SU-DHL-6 (cell line): ENCODE results near the gene ZNF682.

Experiments
- EZH2phosphoT487 ChIP-seq: fragments of 200-600 bp; sonication (generic), shearing (Covaris generic); conservative IDR thresholded peaks from 2 replicates; pipeline ENCODE4 v1.6.1; 2018; ENCODE audit warnings: mild to moderate bottlenecking, antibody characterized with exemption, low read length, moderate library complexity, mixed read lengths
- TF ChIP-seq, protein P1 (sequence below): fragments of 200-600 bp; sonication (generic); IDR thresholded peaks from one replicate; pipeline ENCODE4 v1.5.1; 2017; ENCODE audit warnings: antibody characterized with exemption, mild to moderate bottlenecking, low read length, moderate library complexity; ENCODE audit not compliant: insufficient read depth, poor library complexity, severe bottlenecking

GRCh38 chr19:19956434-19957075 lies 82.8 kb downstream of the ZNF682 start:
- TF ChIP-seq, protein P1, sequence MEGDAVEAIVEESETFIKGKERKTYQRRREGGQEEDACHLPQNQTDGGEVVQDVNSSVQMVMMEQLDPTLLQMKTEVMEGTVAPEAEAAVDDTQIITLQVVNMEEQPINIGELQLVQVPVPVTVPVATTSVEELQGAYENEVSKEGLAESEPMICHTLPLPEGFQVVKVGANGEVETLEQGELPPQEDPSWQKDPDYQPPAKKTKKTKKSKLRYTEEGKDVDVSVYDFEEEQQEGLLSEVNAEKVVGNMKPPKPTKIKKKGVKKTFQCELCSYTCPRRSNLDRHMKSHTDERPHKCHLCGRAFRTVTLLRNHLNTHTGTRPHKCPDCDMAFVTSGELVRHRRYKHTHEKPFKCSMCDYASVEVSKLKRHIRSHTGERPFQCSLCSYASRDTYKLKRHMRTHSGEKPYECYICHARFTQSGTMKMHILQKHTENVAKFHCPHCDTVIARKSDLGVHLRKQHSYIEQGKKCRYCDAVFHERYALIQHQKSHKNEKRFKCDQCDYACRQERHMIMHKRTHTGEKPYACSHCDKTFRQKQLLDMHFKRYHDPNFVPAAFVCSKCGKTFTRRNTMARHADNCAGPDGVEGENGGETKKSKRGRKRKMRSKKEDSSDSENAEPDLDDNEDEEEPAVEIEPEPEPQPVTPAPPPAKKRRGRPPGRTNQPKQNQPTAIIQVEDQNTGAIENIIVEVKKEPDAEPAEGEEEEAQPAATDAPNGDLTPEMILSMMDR: no peak
- no peak for TF ChIP-seq EZH2phosphoT487
